ENCODE measurements around the gene INO80. TPM values are rescaled to one million over a fixed set of nuclear protein-coding genes. Genes with fewer than 3 reads are reported as not detected.

The INO80 gene
- total RNA-seq, 4 donors from 2014 or later, result 22.4 to 28.7 (median 24.0) TPM

DNA sequence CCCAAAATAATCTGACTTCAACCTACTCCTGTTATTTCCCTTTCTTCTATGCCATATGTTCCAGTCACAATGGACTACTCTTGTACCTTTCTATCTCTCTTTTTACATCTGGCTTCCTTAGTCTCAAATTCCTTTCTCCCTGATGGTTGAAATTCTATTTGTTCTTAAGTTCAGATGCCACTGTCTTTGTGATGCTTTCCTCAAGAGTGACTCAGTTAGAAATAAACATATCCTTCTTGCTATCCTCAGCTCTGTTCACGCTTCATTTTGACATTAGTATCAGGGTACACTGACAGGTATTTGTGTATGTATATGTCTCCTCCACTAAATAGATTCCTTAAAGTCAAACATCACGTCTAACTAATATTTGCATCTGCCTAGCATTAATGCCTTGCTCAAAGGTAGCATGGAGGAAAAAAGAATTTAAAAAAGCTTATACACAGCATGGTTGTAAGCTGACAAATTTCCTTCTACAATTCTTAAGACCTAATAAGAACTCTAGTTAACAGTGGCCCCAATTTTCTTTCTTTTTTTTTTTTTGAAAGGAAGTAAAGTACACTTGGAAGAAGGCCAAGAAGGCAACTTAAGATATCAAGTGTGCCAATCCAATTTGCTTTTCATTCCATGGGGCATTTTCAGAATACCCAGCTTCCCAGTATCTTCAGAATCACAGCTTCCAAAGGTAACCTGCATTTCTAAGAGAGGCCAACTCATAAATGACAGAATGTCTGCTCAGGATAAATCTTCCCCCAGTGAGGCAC lies 104.8 kb downstream of the INO80 start:
- H3K9me3 ChIP-seq, result no peaks in the 10 kb centered on the region
- WGBS, result 60% methylated on average over 2 of the region's 2 CpGs
- no peaks in the 10 kb centered on the region for H3K27me3 ChIP-seq
- peaks cover 0 to 15% (median 12%) of the 10 kb centered on the region in 4 donors for H3K4me1 ChIP-seq
- H3K4me3 ChIP-seq, result no peak overlapping the region
- intact Hi-C loops (cut with DNase I), result no loop called here
- TF ChIP-seq POLR2A (IDR thresholded peaks at IDR 0.05; ENCODE audit: low read depth), result no peak
- TF ChIP-seq POLR2AphosphoS5 (IDR thresholded peaks at IDR 0.05), result no peak
- TF ChIP-seq CTCF (IDR thresholded peaks at IDR 0.05), result no peak
- no peak for TF ChIP-seq EP300 (IDR thresholded peaks at IDR 0.05)
- DNase-seq (ENCODE audit: extremely low spot score), result no peak
- no peak overlapping the region for H3K27ac ChIP-seq (replicated peaks in 1 of 4)
- peaks cover 5 to 42% (median 16%) of the 10 kb centered on the region in 4 donors for H3K36me3 ChIP-seq

DNA sequence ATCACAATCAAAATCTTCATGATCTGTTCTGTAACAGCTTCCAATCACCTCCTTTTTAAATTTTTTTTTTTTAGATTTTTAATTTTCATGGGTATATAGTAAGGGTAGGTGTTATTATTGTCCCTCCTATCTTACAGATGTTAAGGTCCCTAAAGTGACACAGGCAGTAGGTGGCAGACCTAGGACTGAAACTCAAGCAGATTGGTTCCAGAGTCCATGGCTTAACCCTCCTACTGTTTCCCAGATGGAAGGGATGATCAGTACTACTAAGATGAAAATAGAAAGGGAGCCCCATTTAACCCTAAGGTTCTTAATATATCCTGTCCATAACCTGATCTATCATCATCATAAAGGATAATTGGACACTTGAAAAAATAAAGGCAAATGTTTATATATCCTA lies 105.7 kb downstream of the INO80 start:
- Histone ChIP-seq H3K27me3 (no peaks in the 10 kb centered on the region), H3K9me3 (no peaks in the 10 kb centered on the region), H3K27ac (replicated peaks in 1 of 4) (no peak overlapping the region), H3K4me1 (peaks cover 0 to 15% (median 12%) of the 10 kb centered on the region in 4 donors), H3K4me3 (no peak overlapping the region), H3K36me3 (peaks cover under 1 to 37% (median 11%) of the 10 kb centered on the region in 4 donors)
- DNase-seq (ENCODE audit: extremely low spot score), result no peak
- no peak for TF ChIP-seq CTCF (IDR thresholded peaks at IDR 0.05)
- intact Hi-C loops (cut with DNase I), result no loop called here

DNA sequence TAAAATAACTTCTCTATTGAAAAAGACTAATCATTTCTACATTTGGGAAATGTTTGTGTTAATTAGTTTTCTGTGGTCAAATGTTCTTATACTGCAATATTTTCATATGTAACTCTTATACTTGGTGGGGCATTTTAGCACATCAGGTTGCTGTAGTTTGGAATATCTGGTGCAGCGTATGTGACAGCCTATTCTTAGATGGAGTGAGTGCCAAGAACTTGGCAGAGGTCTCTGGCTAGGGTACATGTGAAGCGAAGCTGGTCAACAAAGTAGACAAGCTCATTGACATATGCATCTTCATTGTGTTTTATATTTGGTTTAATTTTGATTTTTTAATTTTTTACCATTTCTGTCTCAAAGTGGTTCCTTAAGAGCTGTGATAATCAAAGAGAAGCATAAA lies 109.6 kb downstream of the INO80 start:
- peaks cover 0 to 40% (median 18%) of the 10 kb centered on the region in 4 donors for H3K36me3 ChIP-seq
- no peak for DNase-seq (ENCODE audit: extremely low spot score)
- H3K4me1 ChIP-seq, result peaks cover 0 to 14% (median 11%) of the 10 kb centered on the region in 4 donors
- no peaks in the 10 kb centered on the region for H3K27me3 ChIP-seq
- no peak overlapping the region for H3K27ac ChIP-seq (replicated peaks in 1 of 4)
- no peak overlapping the region for H3K4me3 ChIP-seq
- WGBS, result 76% methylated on average over 2 of the region's 2 CpGs
- no peaks in the 10 kb centered on the region for H3K9me3 ChIP-seq
- TF ChIP-seq EP300 (IDR thresholded peaks at IDR 0.05) (no peak), POLR2A (IDR thresholded peaks at IDR 0.05; ENCODE audit: low read depth) (no peak), CTCF (IDR thresholded peaks at IDR 0.05) (no peak), POLR2AphosphoS5 (IDR thresholded peaks at IDR 0.05) (no peak)
- intact Hi-C loops (cut with DNase I), result no loop called here

GRCh38 chr15:41004490-41004889 lies 111.6 kb downstream of the INO80 start:
- WGBS, result 85% methylated on average over 3 of the region's 3 CpGs
- Histone ChIP-seq H3K27me3 (no peaks in the 10 kb centered on the region), H3K27ac (replicated peaks in 1 of 4) (no peak overlapping the region), H3K4me3 (no peak overlapping the region), H3K36me3 (peaks cover 6 to 47% (median 28%) of the 10 kb centered on the region in 4 donors), H3K9me3 (no peaks in the 10 kb centered on the region), H3K4me1 (peaks cover 0 to 10% (median 7%) of the 10 kb centered on the region in 4 donors)
- DNase-seq (ENCODE audit: extremely low spot score), result no peak
- intact Hi-C loops (cut with DNase I), result no loop called here
- TF ChIP-seq POLR2AphosphoS5 (IDR thresholded peaks at IDR 0.05) (no peak), EP300 (IDR thresholded peaks at IDR 0.05) (no peak), POLR2A (IDR thresholded peaks at IDR 0.05; ENCODE audit: low read depth) (no peak), CTCF (IDR thresholded peaks at IDR 0.05) (no peak)

All from esophagus muscularis mucosa (tissue), 4 donors.